HepG2 (cell line): ENCODE results near the gene TLE1. TPM values are rescaled to one million over a fixed set of nuclear protein-coding genes. Genes with fewer than 3 reads are reported as not detected.
A peak's percentile ranks its signal among the peaks of the same experiment; 100 is the strongest.

Experiments used
- ATF5 ChIP-seq: sonication (generic); formaldehyde crosslinking; IDR thresholded peaks from 2 replicates; pipeline ENCODE4 v1.4.0; 2020; ENCODE audit warnings: mild to moderate bottlenecking, low read depth, missing genetic modification reagents
- CENPX ChIP-seq: sonication (generic); formaldehyde crosslinking; IDR thresholded peaks from 2 replicates; pipeline ENCODE4 v1.9.0; 2021; ENCODE audit warnings: mild to moderate bottlenecking, missing genetic modification reagents, moderate library complexity
- EEA1 ChIP-seq: sonication (generic); formaldehyde crosslinking; IDR thresholded peaks from 2 replicates; pipeline ENCODE4 v1.5.1; 2020; ENCODE audit warnings: mild to moderate bottlenecking, missing genetic modification reagents, borderline replicate concordance
- MZF1 ChIP-seq: sonication (generic); formaldehyde crosslinking; IDR thresholded peaks from 2 replicates; pipeline ENCODE4 v1.8.1; 2023; ENCODE audit warnings: mild to moderate bottlenecking, missing genetic modification reagents, borderline replicate concordance
- NFE2L2 ChIP-seq: fragments of 150-350 bp; IDR thresholded peaks from 2 replicates; pipeline ENCODE4 v1.6.1; 2014; ENCODE audit warnings: low read length
- REST ChIP-seq, 2 experiments: IDR thresholded peaks; 2 replicates each; pipeline ENCODE4 v1.6.1; 2011 to 2012; ENCODE audit warnings: low read length in 2 of 2, borderline replicate concordance in 1 of 2, low read depth in 1 of 2, mild to moderate bottlenecking in 1 of 2, moderate library complexity in 1 of 2
- SRSF1 ChIP-seq: fragments of 200-400 bp; formaldehyde crosslinking; optimal IDR thresholded peaks from 2 replicates; pipeline ENCODE3; 2017; ENCODE audit warnings: mild to moderate bottlenecking, low read depth, low read length, moderate library complexity
- TERF1 ChIP-seq: sonication (generic); formaldehyde crosslinking; IDR thresholded peaks from 2 replicates; pipeline ENCODE4 v1.8.0; 2022; ENCODE audit warnings: mild to moderate bottlenecking, missing genetic modification reagents, moderate library complexity
- TIGD3 ChIP-seq: sonication (generic); formaldehyde crosslinking; IDR thresholded peaks from 2 replicates; pipeline ENCODE4 v1.5.1; 2020; ENCODE audit warnings: mild to moderate bottlenecking, missing genetic modification reagents, borderline replicate concordance
- ZFP90 ChIP-seq: sonication (generic); formaldehyde crosslinking; IDR thresholded peaks from 2 replicates; pipeline ENCODE4 v1.8.0; 2022; ENCODE audit warnings: missing genetic modification reagents, mild to moderate bottlenecking, inconsistent platforms, borderline replicate concordance
- ZMYM2 ChIP-seq: sonication (generic); formaldehyde crosslinking; IDR thresholded peaks from 2 replicates; pipeline ENCODE4 v1.8.0; 2022; ENCODE audit warnings: mild to moderate bottlenecking, missing genetic modification reagents
- ZNF354B ChIP-seq: sonication (generic); formaldehyde crosslinking; IDR thresholded peaks from 2 replicates; pipeline ENCODE4 v1.8.0; 2022; ENCODE audit warnings: mild to moderate bottlenecking, missing genetic modification reagents
- ZNF687 ChIP-seq: sonication (generic); formaldehyde crosslinking; IDR thresholded peaks from 2 replicates; pipeline ENCODE4 v1.5.1; 2020; ENCODE audit warnings: mild to moderate bottlenecking, missing genetic modification reagents, moderate library complexity
- ZSCAN30 ChIP-seq: sonication (generic); formaldehyde crosslinking; IDR thresholded peaks from 2 replicates; pipeline ENCODE4 v1.5.0; 2020; ENCODE audit warnings: mild to moderate bottlenecking, missing genetic modification reagents
- polyA plus RNA-seq, 8 experiments: library from polyadenylated mRNA; depleted of rRNA in 3 of 8; stranded (reverse) in 7 of 8; unstranded in 1 of 8; fragments of >200 nt; fragmentation: Illumina TruSeq in 4 of 8; extraction: Trizol in 4 of 8; gene quantifications; 2 replicates each; pipeline versions ENCODE4 v1.2.1 to v1.2.3, GENCODE V29; 2011 to 2016; ENCODE audit warnings: low read depth in 4 of 8, missing spikeins in 1 of 8, mixed read lengths in 1 of 8; ENCODE audit not compliant: insufficient read depth in 1 of 8
- total RNA-seq, 5 experiments: library from RNA; depleted of rRNA; stranded (reverse); fragments of >200 nt; fragmentation: Illumina TruSeq; extraction: Trizol; gene quantifications; 2 replicates each; pipeline ENCODE4 v1.2.3, GENCODE V29; 2016; ENCODE audit warnings: low read depth in 1 of 5

The TLE1 gene
- total and polyA plus RNA-seq, 2 of the 13 experiments (the other 11 are each of a cell fraction or from before 2014, with no cell fraction given): 35.9 to 109 TPM

GRCh38 chr9:81689343-81690175 lies at the start of gene TLE1 (continued):
- peak in 1 of 2 experiments; percentile 44; a peak in 1 of 4 replicates for TF ChIP-seq REST (IDR thresholded peaks at IDR 0.05; ENCODE audit: borderline replicate concordance in 1 of 2, low read depth in 1 of 2, low read length in 2 of 2)
- TF ChIP-seq CENPX (CRISPR knock-in tag): no peak
- TF ChIP-seq SRSF1: no peak
- TF ChIP-seq ZMYM2 (CRISPR knock-in tag): no peak
- no peak for TF ChIP-seq NFE2L2
- no peak for TF ChIP-seq TIGD3 (CRISPR knock-in tag)
- TF ChIP-seq TERF1: no peak
- TF ChIP-seq ZFP90: peak; percentile 49; the same call in 1 of the 2 replicates
- peak; percentile 27; the same call in 1 of the 2 replicates for TF ChIP-seq EEA1 (CRISPR knock-in tag)
- TF ChIP-seq ATF5 (CRISPR knock-in tag): 0 out of 2 replicates have a peak, but pooled peaks have one; percentile 71
- TF ChIP-seq MZF1: no peak
- 0 out of 2 replicates have a peak, but pooled peaks have one; percentile 32 for TF ChIP-seq ZNF354B (CRISPR knock-in tag)
- 0 out of 2 replicates have a peak, but pooled peaks have one; percentile 52 for TF ChIP-seq ZSCAN30 (CRISPR knock-in tag)
- peak; percentile 81 for TF ChIP-seq ZNF687 (CRISPR knock-in tag)
